HK-2 (cell line): ENCODE results near the gene HBS1L.
A peak's percentile ranks its signal among the peaks of the same experiment; 100 is the strongest.

Experiments
- DNase-seq: peaks from one replicate; pipeline ENCODE4 v3.0.0-alpha.2; 2018; ENCODE audit not compliant: unreplicated experiment

Gene HBS1L

GRCh38 chr6:134949927-134950326 lies 104.7 kb downstream of the HBS1L start, which contains the start of gene ALDH8A1:
Gene ALDH8A1, minus strand, starts transcription at chr6:134950101. Its CDS starts 48 bp downstream, at chr6:134950053.
- no peak for DNase-seq

- DNase-seq, result no peak
Observed at GRCh38 chr6:134948691-134949090, 105.9 kb downstream of the HBS1L start.

DNA sequence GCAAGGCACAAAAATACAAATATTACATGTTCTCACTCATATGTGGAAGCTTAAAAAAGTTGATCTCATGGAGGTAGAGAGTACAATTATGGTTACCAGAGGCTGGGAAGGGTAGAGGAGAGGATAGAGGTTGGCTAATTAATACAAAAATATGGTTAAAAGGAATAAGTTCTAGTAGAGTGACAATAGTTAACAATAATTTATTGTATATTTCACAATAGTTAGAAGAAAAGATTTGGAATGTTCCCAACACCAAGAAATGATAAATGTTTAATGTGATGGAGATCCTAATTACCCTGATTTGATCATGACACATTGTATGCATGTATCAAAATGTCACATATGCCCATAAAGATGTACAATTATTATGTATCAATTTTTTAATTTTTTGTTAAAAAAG lies 106.5 kb downstream of the HBS1L start:
- DNase-seq, result no peak

DNA sequence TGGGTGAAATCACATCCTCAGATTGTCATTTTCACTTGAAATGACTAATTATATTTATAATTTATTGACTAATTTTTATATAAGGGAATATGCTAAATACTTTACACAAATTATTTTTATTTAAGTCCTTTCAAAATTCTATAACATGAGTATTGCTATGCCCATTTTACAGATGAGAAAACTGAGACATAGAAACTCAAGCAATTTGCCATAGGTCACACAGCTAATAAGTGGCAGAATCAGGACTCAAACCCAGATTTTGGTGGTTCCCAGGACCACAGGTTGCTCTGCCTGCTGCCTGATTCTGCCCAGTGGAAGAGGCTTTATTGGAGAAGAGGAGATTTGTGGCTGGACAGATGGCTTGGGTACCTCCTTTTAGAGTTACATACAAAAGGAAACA lies 109.6 kb downstream of the HBS1L start:
- DNase-seq, result no peak

- no peak for DNase-seq
Observed at GRCh38 chr6:134943522-134944111, 111.0 kb downstream of the HBS1L start.

GRCh38 chr6:134938896-134939295 lies 115.7 kb downstream of the HBS1L start:
- no peak for DNase-seq

GRCh38 chr6:134937426-134937825 lies 117.2 kb downstream of the HBS1L start:
- no peak for DNase-seq

DNA sequence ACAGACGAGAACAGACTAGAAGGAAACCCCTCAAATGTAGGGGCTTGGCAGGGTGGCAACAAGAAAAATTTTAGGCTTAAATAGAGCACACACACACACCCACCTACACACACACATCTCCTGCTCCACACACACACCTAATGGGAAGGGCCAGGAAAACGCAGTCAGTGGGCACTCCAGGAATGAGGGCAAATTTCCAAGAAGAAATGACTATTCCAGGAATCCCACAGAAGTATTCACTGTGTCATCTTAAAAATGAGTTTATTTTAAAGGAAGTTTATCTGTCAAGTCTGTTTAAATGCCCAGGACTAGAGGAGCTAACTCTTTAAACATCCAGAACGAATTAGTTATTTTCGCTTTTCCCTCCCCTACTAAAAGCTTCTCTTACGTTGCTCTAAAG lies 117.7 kb downstream of the HBS1L start:
- DNase-seq, result no peak

- DNase-seq, result no peak
Observed at GRCh38 chr6:134936476-134936875, 118.1 kb downstream of the HBS1L start.

GRCh38 chr6:134934793-134935485 lies 119.7 kb downstream of the HBS1L start:
- no peak for DNase-seq

DNA sequence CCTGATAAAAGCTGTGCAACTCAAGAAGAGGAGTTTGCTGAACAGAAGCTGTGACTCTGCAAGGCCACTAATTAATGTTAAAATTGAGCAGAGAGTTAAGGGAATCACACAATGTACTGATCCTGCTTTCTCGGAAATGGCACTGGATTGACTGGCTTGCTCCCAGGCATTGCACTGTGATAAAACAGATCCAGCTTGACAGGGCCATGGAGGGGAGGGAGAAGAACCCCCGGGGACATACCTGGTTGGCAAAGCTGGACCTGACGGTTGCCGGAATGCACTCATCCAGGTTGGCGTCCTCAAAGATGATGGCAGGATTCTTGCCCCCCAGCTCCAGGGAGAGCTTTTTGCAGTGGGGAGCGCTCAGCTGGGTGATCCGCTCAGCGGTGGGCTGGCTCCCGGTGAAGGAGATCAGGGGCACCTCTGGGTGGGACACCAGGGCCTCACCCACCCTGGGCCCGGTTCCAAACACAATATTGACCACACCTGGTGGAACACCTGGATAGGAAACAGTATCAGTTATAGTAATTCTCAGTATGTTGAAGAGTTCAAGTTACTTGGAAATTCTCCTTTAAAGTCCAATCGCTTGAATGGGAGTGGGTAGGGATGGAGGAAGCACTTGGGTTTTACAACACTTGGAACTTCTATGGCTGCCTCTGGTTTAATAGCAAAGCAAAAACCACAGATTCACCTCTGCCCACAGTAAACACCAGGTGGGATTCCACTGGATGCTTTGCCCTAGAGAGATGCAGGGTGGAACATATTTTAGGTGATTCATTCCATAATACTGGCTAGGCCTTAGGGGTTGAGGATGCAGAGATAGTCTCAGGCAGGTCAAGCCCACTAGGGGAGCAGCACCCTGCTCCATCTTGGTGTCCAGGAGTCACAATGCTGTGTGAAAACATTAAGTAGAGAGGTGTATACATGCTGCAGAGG lies 121.8 kb downstream of the HBS1L start:
- DNase-seq, result no peak

DNA sequence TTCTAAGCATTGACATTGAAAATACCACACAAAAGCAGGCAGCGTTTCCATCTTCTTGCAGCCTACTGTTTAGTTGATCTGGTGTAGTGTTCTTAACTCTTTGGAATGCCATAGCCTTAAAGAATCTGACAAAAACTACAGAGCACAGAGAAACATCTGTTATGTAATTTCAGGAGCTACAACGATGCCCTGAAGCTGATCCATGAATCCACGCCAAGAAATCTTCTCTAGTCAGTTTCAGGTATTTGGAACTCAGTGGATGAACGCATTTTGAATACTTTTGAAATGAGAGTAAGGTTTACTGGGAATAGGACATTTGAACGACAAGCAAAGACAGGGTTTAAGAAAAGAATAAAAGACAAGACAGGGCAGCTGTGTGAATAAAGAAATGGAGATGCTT lies 122.5 kb downstream of the HBS1L start:
- no peak for DNase-seq

GRCh38 chr6:134930463-134930862 lies 124.2 kb downstream of the HBS1L start:
- DNase-seq, result no peak

DNA sequence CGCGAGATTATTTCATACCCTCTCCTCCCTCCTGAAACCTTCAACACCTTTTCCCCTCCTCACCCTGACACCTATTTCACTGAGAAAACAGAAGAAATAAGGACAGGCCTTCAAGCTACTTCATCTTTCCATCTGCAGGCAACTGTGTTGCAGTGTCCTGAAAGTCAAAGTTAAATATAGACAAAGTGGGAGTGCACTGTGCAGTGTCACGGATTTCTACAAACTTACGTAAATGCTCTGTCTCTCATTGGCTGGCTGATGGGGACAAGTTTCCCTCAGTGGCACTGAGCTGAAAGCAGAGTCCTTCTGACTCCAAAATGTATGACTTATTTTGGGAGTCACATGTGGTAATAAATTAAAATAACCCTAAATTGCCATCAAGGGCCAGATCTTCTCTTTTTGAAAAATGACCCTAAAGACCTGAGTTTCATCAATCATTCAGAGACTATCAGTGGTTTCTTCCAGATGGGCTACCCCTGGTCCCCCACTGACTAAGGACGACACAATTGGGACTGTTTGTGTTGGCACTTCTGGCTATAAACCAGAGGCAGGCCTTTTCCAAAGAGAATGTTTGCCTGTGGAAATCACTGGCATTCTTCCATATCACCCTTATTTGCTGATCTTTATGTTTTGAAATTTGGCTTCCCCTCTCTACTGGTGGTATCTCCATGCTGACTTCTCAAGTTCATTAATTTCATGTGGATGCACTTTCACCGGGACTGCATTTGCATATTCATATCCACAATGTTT lies 126.3 kb downstream of the HBS1L start:
- no peak for DNase-seq

DNA sequence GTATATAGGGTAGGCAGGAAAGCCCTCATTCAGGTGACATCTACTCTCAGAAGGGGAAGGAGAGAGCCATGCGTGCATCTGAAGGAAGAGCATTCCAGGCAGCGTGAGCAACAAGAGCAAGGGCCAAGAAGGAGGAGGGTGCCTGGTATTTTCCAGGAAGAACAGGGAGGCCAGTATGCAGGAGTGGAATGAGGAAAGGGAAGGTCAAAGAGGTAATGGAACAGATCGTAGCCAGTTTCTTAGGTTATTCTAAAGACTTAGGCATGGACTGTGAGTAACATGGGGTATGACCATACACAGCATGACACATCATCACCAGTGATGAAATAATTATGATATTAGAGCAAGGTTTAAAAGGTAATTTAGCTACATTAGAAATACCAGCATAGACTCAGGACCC lies 128.8 kb downstream of the HBS1L start:
- no peak for DNase-seq

DNA sequence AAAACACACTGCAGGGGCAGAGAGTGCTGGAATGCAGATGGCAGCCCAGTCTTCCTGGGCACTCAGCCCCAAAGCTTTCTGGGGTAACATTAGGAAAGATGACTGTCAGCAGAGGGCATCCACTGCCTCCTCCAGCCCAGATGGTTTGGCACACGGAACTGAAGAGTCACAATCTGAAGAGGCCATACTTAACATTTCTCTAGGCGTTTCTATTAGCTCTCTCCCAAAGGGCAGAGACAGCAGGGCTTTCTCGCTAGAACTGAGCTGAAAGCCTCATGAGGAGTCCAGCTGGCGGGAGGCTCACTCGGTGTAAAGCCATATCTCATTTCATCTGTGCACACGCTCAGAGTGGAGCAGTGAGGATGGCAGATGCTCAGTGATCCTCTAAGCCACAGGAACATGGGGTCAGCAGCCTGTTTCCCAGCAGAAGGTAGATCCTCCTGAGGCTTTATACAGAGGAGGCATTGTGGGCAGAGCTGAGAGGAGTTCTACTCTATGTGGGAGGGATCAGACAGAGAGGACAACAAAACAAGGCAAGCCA lies 132.8 kb downstream of the HBS1L start:
- no peak for DNase-seq

- DNase-seq, result no peak
Observed at GRCh38 chr6:134921276-134921675, 133.3 kb downstream of the HBS1L start.

DNA sequence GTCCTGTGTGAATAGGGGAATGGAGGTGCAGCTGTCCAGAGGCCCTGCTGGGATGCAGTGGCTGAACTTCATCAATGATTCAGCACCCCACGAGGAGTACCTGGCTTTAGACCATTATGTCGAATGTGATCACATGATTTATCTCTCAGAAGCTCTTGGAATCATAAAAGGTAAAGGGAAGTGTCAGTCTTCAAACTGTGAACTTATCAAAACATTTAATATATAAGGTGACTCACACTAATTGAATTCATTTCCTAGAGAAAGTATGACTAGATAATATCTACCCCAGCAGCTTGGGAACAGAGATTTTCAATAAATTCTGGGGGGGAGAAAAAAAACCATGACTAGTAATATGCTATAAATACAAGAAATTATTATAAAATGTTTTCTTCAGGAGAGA lies 134.2 kb downstream of the HBS1L start:
- DNase-seq, result no peak

DNA sequence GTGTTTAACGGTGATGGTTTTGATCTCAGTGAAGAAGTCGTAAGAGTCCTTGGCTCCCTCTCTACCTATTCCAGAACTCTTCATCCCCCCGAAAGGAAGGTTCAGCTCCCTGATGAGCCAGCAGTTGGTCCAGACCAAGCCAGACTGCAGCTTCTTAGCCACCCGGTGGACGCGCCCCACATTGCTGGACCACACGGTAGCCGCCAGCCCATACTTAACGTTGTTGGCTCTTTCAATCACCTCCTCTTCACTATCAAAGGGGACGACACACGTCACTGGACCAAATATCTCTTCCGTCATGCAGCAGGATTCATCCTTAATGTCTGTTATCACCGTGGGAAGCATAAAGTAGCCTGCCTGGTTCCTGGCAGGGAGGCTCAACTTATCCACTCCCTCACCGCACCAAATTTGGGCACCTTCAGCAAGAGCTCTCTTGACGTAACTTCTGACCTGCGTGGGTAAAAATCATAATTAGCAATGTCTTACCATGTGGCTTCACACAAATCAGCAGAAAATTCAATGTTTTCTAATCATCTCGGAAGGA lies 136.1 kb downstream of the HBS1L start:
- DNase-seq, result no peak

GRCh38 chr6:134911547-134911946 lies 143.1 kb downstream of the HBS1L start:
- peak; percentile 30 for DNase-seq

- no peak for DNase-seq
Observed at GRCh38 chr6:134910593-134910935, 144.1 kb downstream of the HBS1L start.
